NB4 (cell line): ENCODE measurements around the gene RNU6-9.
A peak's percentile ranks its signal among the peaks of the same experiment; 100 is the strongest.

Experiments used
- DNase-seq: peaks from one replicate; pipeline ENCODE4 v3.0.0; 2010; ENCODE audit warnings: low read depth
- H3K4me3 ChIP-seq: one replicate; pipeline ENCODE4 v1.5.1; 2011; ENCODE audit warnings: mild to moderate bottlenecking, low read depth, low read length, moderate library complexity
- MAX ChIP-seq: IDR thresholded peaks from 2 replicates; pipeline ENCODE4 v1.6.1; 2011; ENCODE audit warnings: low read depth, low read length
- MYC ChIP-seq: IDR thresholded peaks from 2 replicates; pipeline ENCODE4 v1.6.1; 2011; ENCODE audit warnings: low read depth, low read length
- POLR2A ChIP-seq: IDR thresholded peaks from 2 replicates; pipeline ENCODE4 v1.6.1; 2011; ENCODE audit warnings: mild to moderate bottlenecking; ENCODE audit not compliant: insufficient read length; ENCODE audit errors: extremely low read depth
- TF ChIP-seq, protein P1 (sequence below): IDR thresholded peaks from one replicate; pipeline ENCODE4 v1.5.1; 2012; ENCODE audit warnings: low read depth, low read length

The RNU6-9 gene

DNA sequence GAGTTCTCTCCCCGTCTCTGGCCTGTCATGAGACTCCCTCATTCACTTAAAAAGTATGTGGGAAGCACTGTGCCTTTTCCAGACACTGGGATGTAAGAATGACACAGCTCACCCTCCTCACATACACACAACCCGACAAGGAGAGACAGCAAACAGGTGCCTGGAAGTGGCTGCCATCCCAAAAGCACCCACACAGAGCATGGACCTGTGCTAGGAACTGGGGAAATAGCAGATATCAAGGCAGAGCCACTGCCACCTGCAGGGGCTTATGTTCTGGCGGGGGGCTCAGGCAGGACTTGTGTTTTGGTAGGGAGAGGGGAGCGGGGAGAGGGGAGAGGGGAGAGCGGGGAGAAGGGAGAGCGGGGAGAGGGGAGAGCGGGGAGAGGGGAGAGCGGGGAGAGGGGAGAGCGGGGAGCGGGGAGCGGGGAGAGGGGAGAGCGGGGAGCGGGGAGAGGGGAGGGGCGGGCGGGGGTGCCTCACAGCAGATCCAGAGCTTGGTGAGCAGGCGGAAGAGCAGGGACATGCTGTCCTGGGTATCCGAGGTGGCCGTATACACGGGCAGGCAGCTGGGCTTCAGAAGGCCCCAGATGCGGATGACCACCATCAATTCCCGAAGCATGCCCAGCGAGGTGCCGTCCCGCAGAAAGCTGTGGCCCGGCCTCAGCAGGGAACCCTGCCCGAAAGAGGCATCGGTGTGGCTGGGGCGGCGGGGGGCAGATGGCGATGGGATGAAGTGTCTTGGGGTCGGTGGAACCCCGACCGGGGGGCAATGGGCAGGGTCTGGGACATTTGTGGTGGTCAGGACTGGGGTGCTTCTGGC lies 21.6 kb upstream of the RNU6-9 start:
- DNase-seq: no peak
- H3K4me3 ChIP-seq: no peak overlapping the region
- TF ChIP-seq POLR2A (no peak), MAX (no peak), MYC (no peak)
- TF ChIP-seq, protein P1, sequence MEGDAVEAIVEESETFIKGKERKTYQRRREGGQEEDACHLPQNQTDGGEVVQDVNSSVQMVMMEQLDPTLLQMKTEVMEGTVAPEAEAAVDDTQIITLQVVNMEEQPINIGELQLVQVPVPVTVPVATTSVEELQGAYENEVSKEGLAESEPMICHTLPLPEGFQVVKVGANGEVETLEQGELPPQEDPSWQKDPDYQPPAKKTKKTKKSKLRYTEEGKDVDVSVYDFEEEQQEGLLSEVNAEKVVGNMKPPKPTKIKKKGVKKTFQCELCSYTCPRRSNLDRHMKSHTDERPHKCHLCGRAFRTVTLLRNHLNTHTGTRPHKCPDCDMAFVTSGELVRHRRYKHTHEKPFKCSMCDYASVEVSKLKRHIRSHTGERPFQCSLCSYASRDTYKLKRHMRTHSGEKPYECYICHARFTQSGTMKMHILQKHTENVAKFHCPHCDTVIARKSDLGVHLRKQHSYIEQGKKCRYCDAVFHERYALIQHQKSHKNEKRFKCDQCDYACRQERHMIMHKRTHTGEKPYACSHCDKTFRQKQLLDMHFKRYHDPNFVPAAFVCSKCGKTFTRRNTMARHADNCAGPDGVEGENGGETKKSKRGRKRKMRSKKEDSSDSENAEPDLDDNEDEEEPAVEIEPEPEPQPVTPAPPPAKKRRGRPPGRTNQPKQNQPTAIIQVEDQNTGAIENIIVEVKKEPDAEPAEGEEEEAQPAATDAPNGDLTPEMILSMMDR: no peak

DNA sequence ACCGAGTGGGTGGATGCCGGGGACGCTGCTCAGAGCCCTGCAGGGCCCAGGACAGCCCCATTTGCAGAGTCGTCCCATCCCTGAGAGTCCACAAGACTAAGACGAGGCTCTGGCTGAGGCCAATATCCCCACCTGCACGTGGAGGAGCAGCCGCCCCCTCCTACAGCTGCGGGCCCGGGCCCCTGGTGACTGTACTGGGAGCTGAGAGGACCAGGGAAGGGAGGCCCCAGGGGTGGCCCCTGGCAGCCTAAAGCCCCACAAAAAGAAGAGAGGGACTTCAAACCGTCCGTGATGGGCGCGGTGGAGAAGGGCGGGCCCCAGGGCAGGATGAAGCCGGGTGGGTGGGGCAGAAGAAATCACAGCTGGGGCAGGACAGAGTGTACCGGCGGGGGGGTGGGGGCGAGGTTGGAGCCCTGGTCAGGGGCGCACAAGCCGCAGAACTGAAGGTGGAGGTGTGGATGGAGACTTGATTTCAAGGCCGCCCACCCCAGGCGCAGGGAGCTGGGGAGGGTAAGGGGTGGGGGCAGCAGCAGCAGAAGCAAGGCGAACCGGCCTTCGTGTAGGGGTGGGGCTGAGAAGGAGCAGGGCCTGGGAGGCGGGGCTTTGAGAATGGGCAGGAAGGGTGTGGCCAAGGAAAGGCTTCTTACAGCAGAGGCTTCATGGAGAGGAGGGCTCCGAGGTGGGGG lies 20.9 kb upstream of the RNU6-9 start:
- H3K4me3 ChIP-seq: no peak overlapping the region
- peak; percentile 73 for DNase-seq

GRCh38 chr19:873084-873483 lies 20.2 kb upstream of the RNU6-9 start:
- H3K4me3 ChIP-seq: no peak overlapping the region
- TF ChIP-seq POLR2A: no peak
- TF ChIP-seq, protein P1: no peak
- DNase-seq: peak; percentile 68

More for the DNA sequence above, 20.9 kb upstream of the RNU6-9 start:
- TF ChIP-seq POLR2A (no peak), MAX (peak; percentile 8; the same call in 1 of the 2 replicates)

DNA sequence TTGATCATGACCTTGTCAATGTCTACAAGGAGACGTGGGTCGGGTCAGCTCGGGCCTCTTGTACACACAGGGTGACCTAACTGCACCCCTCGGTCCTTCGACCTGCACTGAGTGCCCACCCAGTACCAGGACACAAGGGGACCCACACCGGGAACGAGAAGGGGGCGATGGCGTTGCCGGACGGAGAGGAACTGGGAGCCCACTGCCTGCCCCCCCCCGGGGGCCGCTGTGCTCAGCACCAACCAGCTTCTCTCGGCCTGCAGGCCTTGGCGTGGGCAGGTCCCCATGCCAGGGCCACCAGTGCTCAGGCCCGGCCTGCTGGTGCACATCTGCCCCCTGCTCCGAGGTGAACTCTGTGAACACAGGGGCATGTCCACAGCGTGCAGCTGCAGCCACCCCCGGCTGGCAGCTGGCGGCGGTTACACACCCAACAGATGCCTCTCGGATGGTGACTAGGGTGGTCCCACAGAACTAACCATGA lies 19.7 kb upstream of the RNU6-9 start:
- TF ChIP-seq, protein P1: no peak
- TF ChIP-seq MAX (no peak), POLR2A (no peak), MYC (no peak)
- DNase-seq: no peak
- H3K4me3 ChIP-seq: no peak overlapping the region

- no peak overlapping the region for H3K4me3 ChIP-seq
- no peak for DNase-seq
- TF ChIP-seq MAX (no peak), POLR2A (no peak), MYC (no peak)
- TF ChIP-seq, protein P1: no peak
Observed at GRCh38 chr19:875265-875879, 17.9 kb upstream of the RNU6-9 start.

DNA sequence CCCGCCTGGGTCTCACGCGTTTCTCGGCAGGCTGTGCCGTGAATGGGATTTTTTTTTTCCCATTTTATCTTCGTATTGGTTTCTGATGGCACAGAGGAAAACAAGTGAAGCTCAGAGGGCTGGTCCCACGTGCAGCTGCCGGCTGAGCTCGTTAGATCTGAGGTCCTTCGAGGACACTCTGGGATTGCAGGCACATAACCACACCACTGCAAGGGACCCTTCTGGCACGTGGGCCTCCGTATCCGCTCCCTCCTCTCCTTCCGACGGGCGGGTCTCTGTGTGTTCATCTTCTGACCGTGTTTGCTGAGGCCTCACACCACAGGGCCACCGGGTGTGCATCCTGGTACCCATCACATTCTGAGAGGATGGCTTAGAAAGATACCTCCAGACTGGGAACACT lies 17.2 kb upstream of the RNU6-9 start:
- TF ChIP-seq MYC (no peak), POLR2A (no peak), MAX (no peak)
- TF ChIP-seq, protein P1: no peak

More for the DNA sequence above, 17.2 kb upstream of the RNU6-9 start:
- no peak for DNase-seq
- no peak overlapping the region for H3K4me3 ChIP-seq
